CD8-positive, alpha-beta memory T cell (primary cell): ENCODE results near the gene MAPT. TPM values are rescaled to one million over a fixed set of nuclear protein-coding genes. Genes with fewer than 3 reads are reported as not detected.

ENCODE experiments used
- CTCF ChIA-PET: fragments of 350-600 bp; sonication (Branson Sonifier 250); formaldehyde crosslinking; loops from one replicate; lab custom pipeline; 2021; ENCODE audit warnings: antibody characterized with exemption; lab: Charles Lee
- POLR2A ChIA-PET: fragments of 350-600 bp; sonication (Branson Sonifier 250); formaldehyde crosslinking; loops from one replicate; lab custom pipeline; 2021; ENCODE audit warnings: antibody characterized with exemption; lab: Charles Lee
- DNase-seq, 5 donors: peaks; one replicate each; pipeline versions ENCODE4 v3.0.0 to v3.0.0-alpha.2; 2020 to 2022; ENCODE audit warnings: mixed read lengths in 1 of 5
- H3K27ac ChIP-seq: one replicate; pipeline ENCODE4 v1.7.0; 2013; ENCODE audit warnings: low read depth, mild to moderate bottlenecking, low read length, moderate library complexity
- H3K27me3 ChIP-seq: 2 replicates; pipeline ENCODE4 v1.7.0; 2013; ENCODE audit warnings: low read length, mild to moderate bottlenecking; ENCODE audit not compliant: insufficient read depth, poor library complexity, severe bottlenecking
- H3K36me3 ChIP-seq: 2 replicates; pipeline ENCODE4 v1.7.0; 2013; ENCODE audit warnings: mild to moderate bottlenecking, low read length, moderate library complexity; ENCODE audit not compliant: insufficient read depth
- H3K4me1 ChIP-seq: 2 replicates; pipeline ENCODE4 v1.7.0; 2013; ENCODE audit warnings: mild to moderate bottlenecking, low read length, moderate library complexity; ENCODE audit not compliant: insufficient read depth
- H3K4me3 ChIP-seq: 2 replicates; pipeline ENCODE4 v1.7.0; 2013; ENCODE audit warnings: mild to moderate bottlenecking, low read length
- H3K9me3 ChIP-seq: 2 replicates; pipeline ENCODE4 v1.7.0; 2013; ENCODE audit warnings: mild to moderate bottlenecking, low read length
- H3K27ac Mint-ChIP-seq, 8 donors: one replicate each; pipeline ENCODE4 v1.8.0; 2020 to 2021; ENCODE audit warnings: mixed read lengths in 8 of 8, mild to moderate bottlenecking in 6 of 8, inconsistent platforms in 3 of 8, moderate library complexity in 3 of 8
- H3K27me3 Mint-ChIP-seq, 2 donors: one replicate each; pipeline ENCODE4 v1.8.0; 2020 to 2021; ENCODE audit warnings: mixed read lengths in 2 of 2, mild to moderate bottlenecking in 1 of 2, moderate library complexity in 1 of 2
- H3K36me3 Mint-ChIP-seq, 3 donors: one replicate each; pipeline ENCODE4 v1.8.0; 2020 to 2021; ENCODE audit warnings: mixed read lengths in 3 of 3, inconsistent platforms in 1 of 3, mild to moderate bottlenecking in 1 of 3
- H3K4me1 Mint-ChIP-seq, 3 donors: one replicate each; pipeline ENCODE4 v1.8.0; 2020 to 2021; ENCODE audit warnings: mixed read lengths in 3 of 3, inconsistent platforms in 1 of 3, mild to moderate bottlenecking in 1 of 3
- H3K4me3 Mint-ChIP-seq, 7 donors: one replicate each; pipeline ENCODE4 v1.8.0; 2020 to 2021; ENCODE audit warnings: mixed read lengths in 7 of 7, mild to moderate bottlenecking in 6 of 7, moderate library complexity in 4 of 7, inconsistent platforms in 2 of 7
- H3K9me3 Mint-ChIP-seq, 5 donors: one replicate each; pipeline ENCODE4 v1.8.0; 2020 to 2022; ENCODE audit warnings: mixed read lengths in 5 of 5, mild to moderate bottlenecking in 3 of 5, moderate library complexity in 2 of 5, inconsistent platforms in 1 of 5
- polyA plus RNA-seq: library from polyadenylated mRNA; unstranded; fragments of 300-500 nt; fragmentation: Illumina TruSeq; gene quantifications from one replicate; pipeline ENCODE4 v1.2.3, GENCODE V29; 2021
- total RNA-seq, 2 experiments: library from RNA; stranded (reverse); gene quantifications; one replicate each; pipeline ENCODE4 v1.2.3, GENCODE V29; 2021

Gene MAPT
- total and polyA plus RNA-seq, 3 experiments from 2014 or later: 0.36 to 0.42 (median 0.42) TPM

DNA sequence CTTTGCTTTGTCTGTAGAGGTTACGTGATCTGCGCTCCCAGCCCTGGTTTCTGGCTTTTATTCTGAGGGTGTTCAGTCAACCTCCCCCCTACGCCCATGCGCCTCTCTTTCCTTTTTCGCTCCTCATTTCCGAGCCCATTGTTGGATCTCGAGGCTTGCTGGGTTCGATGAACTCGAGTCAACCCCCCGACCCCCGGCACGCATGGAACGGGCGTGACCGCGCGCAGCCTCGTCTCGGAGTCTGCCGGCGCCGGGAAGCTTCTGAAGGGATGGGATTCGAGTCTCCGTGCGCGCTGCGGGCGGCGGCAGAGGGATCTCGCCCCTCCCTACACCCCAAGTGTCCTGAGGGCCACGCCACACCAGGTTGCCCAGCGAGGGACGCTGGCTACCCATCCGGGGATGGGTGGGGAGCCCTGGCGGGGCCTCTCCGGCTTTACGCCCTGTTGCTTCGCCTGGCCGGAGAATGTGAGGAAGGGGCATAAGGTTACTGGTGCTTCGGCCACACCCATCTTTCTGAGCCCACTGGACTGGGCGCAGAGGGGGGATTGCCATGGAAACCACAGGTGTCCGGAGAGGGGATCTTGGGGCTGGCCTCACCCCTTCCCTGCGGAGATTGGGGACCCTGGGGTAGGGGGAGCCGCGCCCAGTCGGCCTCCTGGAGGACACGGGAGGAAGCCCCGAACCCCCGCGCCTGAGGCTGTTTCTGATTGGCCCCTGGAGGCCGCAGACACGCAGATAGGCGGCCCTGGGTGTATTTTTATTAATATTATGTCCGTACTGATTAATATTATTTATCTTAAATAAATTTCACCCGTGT, 1.8 kb downstream of the MAPT start:
- H3K9me3 Mint-ChIP-seq: no peaks in the 10 kb centered on the region
- ChIA-PET CTCF (no interaction called here), POLR2A (no interaction called here)
- Histone ChIP-seq H3K27ac (no peak overlapping the region), H3K4me1 (peaks cover 28% of the 10 kb centered on the region), H3K4me3 (peak overlapping the region; percentile 66), H3K27me3 (peaks cover 39% of the 10 kb centered on the region), H3K9me3 (no peaks in the 10 kb centered on the region), H3K36me3 (no peaks in the 10 kb centered on the region)
- no peak for DNase-seq
- H3K4me3 Mint-ChIP-seq: peak overlapping the region; percentile 85 to 97 (median 89)
- no peak overlapping the region for H3K27ac Mint-ChIP-seq
- H3K36me3 Mint-ChIP-seq: no peaks in the 10 kb centered on the region
- peaks cover 33 to 39% of the 10 kb centered on the region in 2 donors for H3K27me3 Mint-ChIP-seq
- H3K4me1 Mint-ChIP-seq: peaks cover 16 to 30% (median 17%) of the 10 kb centered on the region in 3 donors

DNA sequence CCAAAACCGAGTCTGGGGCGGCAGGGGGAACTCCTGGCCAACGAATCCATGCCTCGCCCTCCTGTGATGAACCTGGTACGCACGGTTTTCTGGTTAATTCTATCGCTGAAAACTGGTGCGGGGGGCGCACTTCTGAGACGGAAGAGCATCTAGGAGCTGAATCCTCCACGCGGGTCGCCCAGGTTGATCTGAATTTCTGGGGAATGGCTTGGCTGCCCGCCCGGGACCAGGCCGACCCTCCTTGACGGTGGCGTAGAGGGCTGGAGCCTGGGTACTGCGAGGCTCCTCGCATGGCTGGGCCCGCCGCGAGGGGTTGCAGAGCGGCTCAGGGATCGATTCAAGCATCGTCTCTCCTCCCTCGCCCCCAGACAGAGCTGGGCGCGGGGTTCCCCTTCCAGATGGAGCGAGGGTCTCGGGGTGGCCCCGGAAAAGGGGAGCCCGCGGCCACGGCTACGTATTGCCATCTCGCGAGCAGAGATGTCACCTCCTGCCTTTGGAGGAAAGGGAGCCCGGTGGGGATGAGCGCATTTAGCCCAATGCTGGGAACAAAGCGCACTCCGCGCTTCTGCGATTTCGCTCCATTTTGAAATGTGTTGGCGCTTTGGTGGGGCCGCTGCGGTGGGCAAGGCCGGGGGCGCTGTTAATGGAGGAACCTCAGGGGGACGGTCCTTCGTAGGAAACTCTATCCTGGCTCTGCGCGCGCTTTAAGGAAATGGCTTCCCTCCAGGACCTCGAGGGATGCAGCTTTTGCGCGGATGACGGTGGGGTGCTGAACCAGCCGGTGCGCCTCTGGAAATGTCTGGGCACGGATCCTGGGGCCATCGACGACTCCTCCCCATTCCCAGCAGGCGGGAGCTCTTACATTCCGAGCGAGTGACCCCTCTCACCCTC, 2.7 kb downstream of the MAPT start:
- Mint-ChIP-seq H3K4me1 (peaks cover 16 to 30% (median 17%) of the 10 kb centered on the region in 3 donors), H3K36me3 (no peaks in the 10 kb centered on the region), H3K9me3 (no peaks in the 10 kb centered on the region), H3K27ac (peak overlapping the region in 1 of 8 donors; percentile 24), H3K27me3 (peaks cover 39 to 46% of the 10 kb centered on the region in 2 donors), H3K4me3 (peak overlapping the region; percentile 32 to 84 (median 50))
- ChIA-PET CTCF (no interaction called here), POLR2A (no interaction called here)
- H3K36me3 ChIP-seq: no peaks in the 10 kb centered on the region
- peaks cover 39% of the 10 kb centered on the region for H3K27me3 ChIP-seq
- no peak overlapping the region for H3K27ac ChIP-seq
- DNase-seq: no peak
- no peak overlapping the region for H3K4me3 ChIP-seq
- no peaks in the 10 kb centered on the region for H3K9me3 ChIP-seq
- peaks cover 28% of the 10 kb centered on the region for H3K4me1 ChIP-seq

DNA sequence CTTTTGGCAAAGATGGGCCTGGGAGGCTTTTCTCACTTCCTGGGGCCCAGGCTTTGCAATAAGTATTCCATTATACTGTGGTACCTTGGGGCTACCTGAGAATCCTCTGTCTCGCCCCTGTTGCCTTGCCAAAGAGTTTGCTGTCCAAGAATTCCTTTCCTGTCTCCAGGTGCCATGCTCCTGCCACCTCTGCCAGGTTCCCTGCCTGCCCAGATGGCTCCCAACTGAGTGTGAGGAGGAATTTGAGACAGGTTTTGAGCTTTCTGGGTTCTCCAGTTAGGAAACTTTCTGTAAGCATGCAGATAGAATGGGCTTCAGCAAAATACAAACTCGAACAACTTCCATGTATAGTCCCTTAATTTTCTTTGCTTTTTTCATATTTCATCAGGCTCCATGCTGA, 5.8 kb downstream of the MAPT start:
- Histone ChIP-seq H3K9me3 (no peaks in the 10 kb centered on the region), H3K4me1 (peaks cover 28% of the 10 kb centered on the region), H3K27ac (no peak overlapping the region), H3K36me3 (no peaks in the 10 kb centered on the region), H3K27me3 (peaks cover 39% of the 10 kb centered on the region), H3K4me3 (no peak overlapping the region)
- Mint-ChIP-seq H3K9me3 (no peaks in the 10 kb centered on the region), H3K27ac (no peak overlapping the region), H3K27me3 (peaks cover 50 to 58% of the 10 kb centered on the region in 2 donors), H3K36me3 (no peaks in the 10 kb centered on the region), H3K4me3 (no peak overlapping the region), H3K4me1 (peaks cover 12 to 22% (median 14%) of the 10 kb centered on the region in 3 donors)
- CTCF ChIA-PET: no interaction called here
- no peak for DNase-seq
- POLR2A ChIA-PET: no interaction called here

DNA sequence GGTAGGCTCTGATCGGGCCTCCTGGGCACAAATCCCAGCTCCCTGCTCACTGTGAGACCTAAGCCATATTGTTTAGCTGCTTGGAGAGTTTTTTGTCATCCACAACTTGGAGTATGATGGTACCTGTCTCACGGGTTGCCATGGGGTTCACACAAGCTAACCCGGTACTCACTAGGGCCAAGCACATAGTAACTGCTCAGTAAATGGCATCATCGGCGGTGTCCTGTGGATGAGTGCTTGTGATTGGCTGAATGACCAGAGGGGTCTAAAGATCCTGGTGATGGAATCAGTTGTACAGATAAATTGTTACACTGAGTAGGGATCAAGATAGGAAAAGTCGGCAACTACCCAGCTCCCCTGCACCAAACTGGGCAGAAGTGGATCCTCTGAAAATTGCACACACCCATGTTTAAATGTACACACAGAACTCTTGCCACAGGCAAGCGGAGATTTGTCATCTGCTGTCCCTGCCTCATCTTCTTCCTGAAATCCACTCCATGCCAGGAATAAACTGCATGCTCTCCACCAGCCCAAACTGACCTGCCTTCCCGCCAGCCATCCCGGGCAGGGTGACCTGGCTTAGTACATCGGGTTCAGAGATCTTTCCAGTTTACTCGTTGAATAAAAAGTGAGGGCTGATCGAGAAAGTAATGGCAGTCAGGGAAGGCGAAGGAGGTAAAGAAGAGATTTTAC, 6.5 kb downstream of the MAPT start:
- Histone ChIP-seq H3K27ac (no peak overlapping the region), H3K36me3 (no peaks in the 10 kb centered on the region), H3K4me3 (no peak overlapping the region), H3K4me1 (peaks cover 23% of the 10 kb centered on the region), H3K27me3 (peaks cover 39% of the 10 kb centered on the region), H3K9me3 (no peaks in the 10 kb centered on the region)
- Mint-ChIP-seq H3K4me3 (no peak overlapping the region), H3K9me3 (no peaks in the 10 kb centered on the region), H3K27ac (no peak overlapping the region), H3K4me1 (peaks cover 9 to 16% (median 11%) of the 10 kb centered on the region in 3 donors), H3K27me3 (peaks cover 50 to 65% of the 10 kb centered on the region in 2 donors), H3K36me3 (no peaks in the 10 kb centered on the region)
- ChIA-PET POLR2A (no interaction called here), CTCF (no interaction called here)
- no peak for DNase-seq

DNA sequence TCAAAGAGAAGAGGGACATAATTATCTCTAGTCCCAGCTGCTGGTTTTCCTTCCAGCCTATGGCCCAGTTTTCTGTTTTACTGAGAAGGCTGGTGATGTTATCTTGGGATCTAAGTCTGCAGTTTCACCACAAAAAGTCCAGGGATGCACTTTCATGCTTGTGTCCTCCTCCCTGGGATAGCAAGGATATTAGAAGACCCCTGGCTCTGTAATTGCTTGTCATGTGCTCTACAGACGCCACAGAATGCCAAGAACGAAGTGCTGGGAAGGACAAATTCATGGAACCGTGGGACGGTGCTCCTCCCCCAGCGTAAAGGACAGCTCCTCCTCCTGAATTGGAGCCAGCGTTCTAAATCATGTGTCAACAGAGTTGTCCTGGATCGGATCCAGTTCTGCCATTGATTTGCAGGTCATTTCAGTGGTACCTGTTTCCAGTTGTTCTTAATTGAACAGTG, 8.6 kb downstream of the MAPT start:
- Histone ChIP-seq H3K4me1 (peaks cover 3% of the 10 kb centered on the region), H3K4me3 (no peak overlapping the region), H3K36me3 (no peaks in the 10 kb centered on the region), H3K9me3 (no peaks in the 10 kb centered on the region), H3K27me3 (peaks cover 27% of the 10 kb centered on the region), H3K27ac (no peak overlapping the region)
- CTCF ChIA-PET: no interaction called here
- DNase-seq: no peak
- Mint-ChIP-seq H3K9me3 (no peaks in the 10 kb centered on the region), H3K36me3 (no peaks in the 10 kb centered on the region), H3K4me1 (peaks cover 7 to 15% (median 12%) of the 10 kb centered on the region in 3 donors), H3K27ac (no peak overlapping the region), H3K27me3 (peaks cover 42 to 77% of the 10 kb centered on the region in 2 donors), H3K4me3 (no peak overlapping the region)
- POLR2A ChIA-PET: no interaction called here

DNA sequence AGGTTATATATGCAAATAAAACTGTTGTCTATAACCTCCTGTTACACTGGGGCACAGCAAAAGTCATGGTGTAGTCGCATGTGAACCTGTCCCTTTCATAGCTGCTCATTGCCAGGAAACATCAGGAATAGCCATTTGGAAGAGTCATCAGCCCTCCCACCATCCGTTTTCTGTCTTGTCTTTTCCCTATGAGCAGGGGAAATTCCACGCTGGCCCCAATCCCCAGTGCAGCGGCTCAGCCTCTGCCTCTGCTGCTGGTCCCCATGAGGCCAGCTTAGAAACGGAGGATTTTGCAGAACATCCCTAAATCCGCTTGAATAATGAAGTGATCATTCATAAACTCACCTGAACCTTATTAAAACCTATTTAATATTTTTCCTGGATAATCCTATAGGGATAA, 10.5 kb downstream of the MAPT start:
- H3K4me3 Mint-ChIP-seq: no peak overlapping the region
- no peaks in the 10 kb centered on the region for H3K36me3 Mint-ChIP-seq
- no peak overlapping the region for H3K27ac ChIP-seq
- H3K4me1 ChIP-seq: no peaks in the 10 kb centered on the region
- CTCF ChIA-PET: interaction anchor here (1.1 kb wide), 1 partner anchor 10 kb away, joined by 3 read pairs; the partner anchor contains the start of gene MAPT
- no peak for DNase-seq
- POLR2A ChIA-PET: no interaction called here
- no peaks in the 10 kb centered on the region for H3K9me3 ChIP-seq
- no peaks in the 10 kb centered on the region for H3K9me3 Mint-ChIP-seq
- no peaks in the 10 kb centered on the region for H3K36me3 ChIP-seq
- peaks cover 9% of the 10 kb centered on the region for H3K27me3 ChIP-seq
- H3K27me3 Mint-ChIP-seq: peaks cover 29 to 66% of the 10 kb centered on the region in 2 donors
- peaks cover 4 to 13% (median 10%) of the 10 kb centered on the region in 3 donors for H3K4me1 Mint-ChIP-seq
- no peak overlapping the region for H3K4me3 ChIP-seq
- H3K27ac Mint-ChIP-seq: no peak overlapping the region

DNA sequence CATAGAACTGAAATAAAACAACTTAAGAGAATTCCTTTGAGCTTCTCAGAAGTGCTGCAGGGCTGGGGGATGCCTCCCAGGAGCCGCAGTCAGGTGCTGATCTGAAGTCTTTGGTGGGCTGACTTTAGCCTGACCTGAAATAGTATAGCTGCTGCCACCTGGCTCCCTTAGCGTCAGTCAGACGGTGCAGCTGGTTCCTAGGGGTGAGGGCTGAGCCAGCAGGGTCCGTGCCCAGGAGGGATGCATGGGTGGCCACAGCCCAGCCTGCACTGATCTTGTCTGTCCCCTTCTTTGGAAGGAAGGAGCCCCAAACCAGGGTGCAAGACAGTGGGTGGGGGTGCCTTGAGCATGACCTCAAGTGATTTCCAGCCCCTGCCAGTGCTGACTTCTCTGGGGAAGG, 11.5 kb downstream of the MAPT start:
- Mint-ChIP-seq H3K4me3 (no peak overlapping the region), H3K27me3 (peaks cover 23 to 59% of the 10 kb centered on the region in 2 donors), H3K9me3 (no peaks in the 10 kb centered on the region), H3K4me1 (peaks cover 4 to 13% (median 10%) of the 10 kb centered on the region in 3 donors), H3K36me3 (no peaks in the 10 kb centered on the region), H3K27ac (no peak overlapping the region)
- Histone ChIP-seq H3K4me1 (no peaks in the 10 kb centered on the region), H3K9me3 (no peaks in the 10 kb centered on the region), H3K36me3 (no peaks in the 10 kb centered on the region), H3K27me3 (no peaks in the 10 kb centered on the region), H3K4me3 (no peak overlapping the region), H3K27ac (no peak overlapping the region)
- CTCF ChIA-PET: interaction anchor here (1.1 kb wide), 1 partner anchor 11 kb away, joined by 3 read pairs; the partner anchor contains the start of gene MAPT
- POLR2A ChIA-PET: no interaction called here
- DNase-seq: no peak
